Stimulated activated CD4-positive, alpha-beta T cell treated with anti-CD3 and anti-CD28 coated beads, TNF-alpha, amount 100 ng/mL, for 24 hours (primary cell): Measurements from ENCODE around the gene ATP5F1C.
"Not testable (repeated sequence)": the region's sequence is repeated elsewhere in the genome, so short reads cannot be mapped to it uniquely, and the experiment has no call there.

ENCODE experiments used
- DNase-seq, 3 experiments: peaks; one replicate each; pipeline ENCODE4 v3.0.0-alpha.2; 2020; ENCODE audit warnings: low read depth in 3 of 3

ATP5F1C gene

DNA sequence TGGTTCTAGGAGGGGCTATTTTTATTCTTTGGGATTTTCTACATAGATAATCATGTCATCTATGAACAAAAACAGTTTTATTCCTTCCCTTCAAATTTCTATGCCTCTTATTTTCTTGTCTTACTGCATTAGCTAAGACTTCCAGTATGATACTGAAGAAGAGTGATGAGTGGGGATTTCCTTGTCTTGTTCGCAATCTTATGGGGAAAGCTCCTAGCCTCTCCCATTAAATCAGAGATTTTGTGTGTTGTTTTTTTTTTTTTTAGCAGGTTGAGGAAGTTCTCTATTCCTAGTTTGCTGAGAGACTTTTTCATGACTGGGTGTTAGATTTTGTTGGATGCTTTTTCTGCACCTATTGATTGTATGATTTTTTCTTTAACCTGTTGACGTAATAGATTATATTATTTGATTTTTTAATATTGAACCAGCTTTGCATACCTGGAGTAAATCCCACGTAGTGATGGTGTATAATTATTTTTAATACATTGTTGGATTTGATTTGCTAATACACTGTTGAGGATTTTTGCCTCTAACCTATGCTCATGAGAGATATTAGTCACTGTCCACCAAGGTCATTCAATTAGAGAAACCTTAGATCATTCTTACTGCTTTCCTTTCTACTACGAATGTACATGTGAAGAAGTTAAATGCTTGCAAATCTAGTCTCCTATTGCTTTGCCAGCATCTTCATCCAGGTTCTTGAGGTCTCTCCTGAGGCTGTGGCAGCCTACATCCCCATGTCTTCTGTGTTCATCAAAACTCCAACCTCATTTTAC is 6.5 kb downstream of the ATP5F1C start:
- no peak for DNase-seq

DNA sequence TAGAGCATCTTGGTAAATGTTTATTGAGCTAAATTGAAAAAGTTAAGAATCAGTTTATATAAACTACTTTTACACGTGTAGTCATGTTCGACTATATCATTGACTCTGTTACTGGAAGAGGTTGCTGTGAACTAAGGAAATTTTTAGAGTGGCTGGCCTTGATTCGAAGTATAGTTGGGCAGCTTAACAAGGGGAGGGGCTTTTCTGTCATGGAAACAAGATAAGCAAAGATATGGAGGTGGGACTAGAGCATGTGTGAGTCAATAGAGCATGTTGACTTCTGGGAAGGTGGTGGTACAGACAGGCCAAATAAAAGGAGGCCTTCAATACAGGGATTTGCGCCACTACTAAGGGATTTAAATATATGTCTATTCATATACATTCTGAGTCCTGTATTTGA is 7.6 kb downstream of the ATP5F1C start:
- DNase-seq = no peak

DNA sequence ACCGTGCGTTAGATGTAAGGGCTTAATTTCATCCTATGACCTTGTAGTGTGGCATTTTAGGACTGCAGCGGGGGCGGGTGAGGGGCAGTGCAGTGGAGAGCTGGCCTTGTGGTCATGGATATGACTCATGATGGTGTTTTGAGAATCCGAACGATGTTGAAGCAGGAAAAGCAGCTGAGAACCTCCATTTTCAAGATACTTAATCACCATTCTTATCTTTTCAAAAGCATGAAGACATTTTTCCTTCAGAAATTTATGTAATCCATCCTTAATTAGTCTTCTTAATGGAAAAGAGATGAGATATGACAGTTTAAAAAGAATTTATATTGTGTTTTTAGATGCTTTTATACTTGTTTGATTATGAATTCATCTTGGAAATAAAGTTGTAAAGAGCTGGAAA is 9.6 kb downstream of the ATP5F1C start:
- DNase-seq = no peak

DNA sequence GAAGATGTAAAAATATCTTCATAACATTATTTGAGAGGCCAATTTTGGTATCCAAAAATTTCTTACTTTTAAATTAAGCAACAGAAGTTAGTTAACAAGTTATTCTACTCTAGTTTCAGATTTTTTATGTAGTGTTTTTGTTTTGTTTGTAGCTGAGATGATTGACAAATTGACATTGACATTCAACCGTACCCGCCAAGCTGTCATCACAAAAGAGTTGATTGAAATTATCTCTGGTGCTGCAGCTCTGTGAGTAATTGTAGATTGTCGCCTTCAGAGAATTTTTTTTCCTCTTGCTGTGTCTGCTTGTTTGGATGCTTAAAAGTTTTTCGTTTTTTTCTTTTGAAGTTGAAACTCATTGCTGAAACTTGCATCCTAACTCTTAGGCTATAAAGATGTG is 14.6 kb downstream of the ATP5F1C start:
- no peak for DNase-seq

DNA sequence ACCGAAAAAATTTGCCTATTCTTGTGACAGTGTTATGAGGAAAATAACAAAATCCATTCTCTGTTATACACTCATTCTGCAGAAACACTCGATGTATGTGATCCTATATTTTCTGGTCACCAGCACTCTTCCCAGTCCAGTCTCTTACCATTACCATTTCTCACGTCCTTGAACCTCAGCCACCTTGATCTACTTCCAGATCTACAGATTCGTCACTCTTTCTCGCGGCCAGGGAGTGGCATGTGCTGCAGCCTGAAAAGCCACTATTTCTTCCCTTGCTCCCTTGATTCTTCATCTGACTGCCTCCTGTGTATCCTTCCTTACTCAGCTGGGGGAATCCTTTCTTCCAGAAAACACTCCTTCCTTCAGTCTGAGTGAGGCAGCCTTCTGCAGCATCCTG is 16.2 kb downstream of the ATP5F1C start:
- no peak for DNase-seq

DNA sequence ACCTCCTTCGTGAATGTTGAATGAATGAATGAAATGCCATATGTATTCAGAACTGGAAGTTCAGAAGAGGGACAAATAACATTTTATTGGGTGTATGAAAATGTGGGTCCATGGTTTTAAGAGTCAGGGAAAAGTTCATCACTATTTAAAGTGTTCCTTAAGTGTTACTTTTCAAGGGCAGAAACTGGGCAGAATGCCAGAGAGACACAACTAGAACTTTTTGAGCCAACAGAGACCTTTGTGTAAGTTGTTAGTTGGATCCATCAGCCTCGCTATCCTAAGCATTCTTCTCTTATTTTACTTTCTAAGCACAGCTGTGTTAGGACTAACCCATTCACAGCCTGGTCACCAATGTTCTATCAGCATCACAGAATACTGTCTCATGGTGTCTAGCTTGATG is 16.8 kb downstream of the ATP5F1C start:
- no peak for DNase-seq

DNA sequence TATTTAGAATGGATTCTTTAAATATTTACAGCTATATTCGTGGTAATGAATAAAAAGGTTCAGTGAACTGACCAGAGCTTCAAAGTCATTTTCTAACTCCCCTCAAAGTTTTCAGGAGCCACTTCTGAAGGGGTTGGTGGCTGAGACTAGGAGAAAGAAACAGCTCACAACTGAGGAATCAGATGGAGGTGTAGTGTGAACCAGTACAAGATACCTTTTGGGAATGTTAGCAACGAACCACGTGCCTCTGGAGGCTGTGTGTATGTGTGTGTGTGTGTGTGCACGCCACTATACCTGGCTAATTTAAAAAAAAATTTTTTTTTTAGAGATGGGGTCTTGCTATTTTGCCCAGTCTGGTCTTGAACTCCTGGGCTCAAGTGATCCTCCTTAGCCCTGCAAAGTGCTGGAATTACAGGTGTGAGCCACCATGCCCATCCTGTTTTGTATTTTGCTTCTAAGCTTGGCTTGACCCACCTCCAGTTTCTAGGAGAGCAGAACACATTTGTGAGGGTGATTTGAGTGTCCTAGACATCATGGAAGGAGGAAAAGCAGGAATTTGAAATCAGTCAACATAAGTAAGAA is 20.8 kb downstream of the ATP5F1C start:
- no peak for DNase-seq

DNA sequence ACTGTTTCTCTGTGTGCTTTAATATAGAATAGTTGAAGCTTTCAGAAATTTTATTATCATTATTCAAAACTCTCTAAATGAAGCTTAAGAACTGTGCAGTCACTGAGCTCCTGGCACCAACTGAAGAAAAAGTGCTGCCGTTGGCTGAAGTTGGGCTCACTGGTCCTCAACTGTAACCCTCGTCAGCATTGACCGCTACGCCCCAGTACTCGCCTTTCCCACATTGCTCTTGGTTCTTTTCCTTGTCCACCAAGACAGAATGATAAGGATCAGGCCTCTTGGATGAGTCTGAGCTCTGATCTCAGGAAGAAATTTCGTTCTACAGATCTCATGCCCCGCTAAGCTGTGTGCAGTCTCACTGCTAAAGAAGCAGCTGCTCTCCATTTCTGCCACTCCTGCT is 22.5 kb downstream of the ATP5F1C start:
- no peak for DNase-seq

DNA sequence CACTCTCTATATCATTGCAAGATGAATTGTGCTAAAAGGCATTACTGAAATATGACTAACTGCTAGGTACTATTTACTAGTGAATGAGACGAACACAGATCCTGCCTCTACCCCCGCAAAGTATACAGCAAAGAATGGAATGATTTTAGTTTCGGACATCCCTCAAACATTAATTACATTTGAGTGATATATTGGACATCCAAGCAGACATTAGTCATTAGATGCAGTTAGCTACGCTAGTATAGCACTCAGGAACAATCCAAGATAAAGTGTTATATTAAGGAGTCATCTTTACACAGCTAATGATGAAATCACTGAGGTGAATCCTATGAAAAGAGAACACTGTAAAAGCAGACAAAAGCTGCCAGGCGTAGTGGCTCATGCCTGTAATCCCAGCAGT is 23.0 kb downstream of the ATP5F1C start:
- DNase-seq = no peak

DNA sequence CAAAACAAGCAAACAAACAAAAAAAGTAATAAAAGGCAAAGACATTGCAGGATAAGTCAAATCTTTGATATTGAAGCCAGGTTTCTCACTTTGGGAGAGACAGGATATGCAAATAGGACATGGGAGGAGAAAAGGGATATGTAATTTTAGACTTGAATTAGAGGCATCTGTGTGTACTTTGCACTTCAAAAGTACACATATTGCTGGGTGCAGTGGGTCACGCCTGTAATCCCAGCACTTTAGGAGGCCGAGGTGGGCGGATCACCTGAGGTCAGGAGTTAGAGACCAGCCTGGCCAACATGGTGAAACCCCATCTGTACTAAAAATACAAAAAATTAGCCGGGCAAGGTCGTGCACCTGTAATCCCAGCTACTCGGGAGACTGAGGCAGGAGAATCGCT is 23.8 kb downstream of the ATP5F1C start:
- DNase-seq = not testable (repeated sequence)

DNA sequence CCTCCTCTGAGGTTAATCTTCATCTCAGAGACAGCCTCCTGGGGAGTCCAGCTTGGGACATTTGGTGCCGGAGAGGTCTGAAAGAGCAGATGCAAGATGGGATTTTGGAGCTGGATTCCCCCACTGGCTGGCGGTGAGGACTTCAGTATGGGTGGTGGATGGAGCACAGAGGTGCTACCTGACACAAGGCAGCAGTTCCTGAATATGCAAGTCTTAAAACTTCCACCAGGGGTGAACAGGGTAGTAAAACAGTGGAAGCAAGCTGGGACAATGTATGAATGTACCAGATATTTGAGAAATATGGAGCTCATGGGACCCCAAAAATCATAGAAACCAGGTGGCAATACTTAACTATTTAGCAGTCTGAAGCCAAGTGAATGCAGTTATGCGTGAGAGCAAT is 25.5 kb downstream of the ATP5F1C start:
- DNase-seq = no peak

DNA sequence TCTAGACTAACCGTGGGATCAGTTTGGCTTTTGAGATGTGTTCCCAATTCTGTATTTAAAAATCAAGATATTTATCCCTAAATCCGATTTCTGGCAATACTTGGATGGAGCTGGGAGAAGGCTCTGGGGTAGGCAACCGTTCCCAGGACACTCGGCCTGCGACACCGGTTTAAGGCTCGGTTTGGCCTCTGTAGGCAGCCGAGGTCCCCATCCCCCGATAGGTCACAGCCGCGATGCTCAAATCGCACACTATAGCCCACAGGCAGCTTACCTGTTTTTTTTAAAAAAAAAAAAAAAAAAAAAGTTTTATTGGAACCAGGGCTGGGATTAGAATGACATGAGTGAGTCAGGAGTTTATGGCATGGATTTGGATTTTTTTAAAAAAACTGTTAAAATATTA is 29.6 kb downstream of the ATP5F1C start:
- no peak for DNase-seq

DNA sequence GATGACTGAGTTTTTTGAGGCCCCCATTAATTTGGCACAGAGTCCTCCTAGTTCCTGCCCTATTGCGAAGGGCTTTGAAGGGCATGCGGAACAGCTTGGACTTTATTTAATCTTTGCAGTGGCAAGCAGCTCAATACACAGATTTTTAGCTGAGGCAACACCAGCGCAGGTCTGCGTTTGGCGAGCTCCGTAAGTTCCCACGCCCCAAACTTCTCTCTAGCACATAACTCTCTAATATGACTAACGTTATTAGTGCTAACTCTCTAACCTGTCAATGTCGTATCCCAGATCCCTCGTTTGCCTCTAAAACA is 30.0 kb downstream of the ATP5F1C start:
- no peak for DNase-seq

DNA sequence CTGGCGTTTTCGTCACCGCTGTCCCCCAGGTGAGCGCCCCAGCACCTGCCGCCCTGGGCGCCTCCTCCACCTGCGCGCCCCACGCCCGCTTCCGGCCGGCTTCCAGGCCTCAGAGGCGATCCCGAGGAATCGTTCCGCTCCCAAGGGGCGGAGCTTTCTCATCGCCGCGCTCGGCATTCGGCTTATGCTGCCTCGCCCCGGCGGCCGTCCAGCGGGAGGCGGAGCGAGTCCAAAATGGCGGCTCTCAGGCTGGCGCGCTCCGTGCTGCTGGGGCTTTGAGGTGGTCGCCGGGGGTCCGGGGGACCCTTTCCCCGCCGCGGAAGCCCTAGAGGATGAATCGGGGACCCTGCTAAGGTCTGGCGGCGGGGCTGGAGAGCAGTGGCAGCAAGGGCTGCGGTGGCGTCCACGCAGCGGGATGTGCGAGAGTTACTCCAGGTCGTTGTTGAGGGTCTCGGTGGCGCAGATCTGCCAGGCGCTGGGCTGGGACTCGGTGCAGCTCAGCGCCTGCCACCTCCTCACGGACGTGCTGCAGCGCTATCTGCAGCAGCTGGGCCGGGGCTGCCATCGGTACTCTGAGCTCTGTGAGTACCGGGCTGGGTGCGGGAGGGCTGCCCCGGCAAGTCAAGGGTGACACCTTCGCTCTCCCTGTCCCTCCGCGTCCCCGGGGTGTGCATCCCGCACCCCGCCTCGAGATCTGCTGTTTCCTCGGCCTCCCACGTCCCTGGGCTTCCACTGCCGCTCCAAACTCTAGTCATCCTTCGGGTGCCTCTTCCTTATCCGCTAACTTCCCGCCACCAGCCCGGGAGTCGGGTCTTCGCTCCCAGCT is 30.5 kb downstream of the ATP5F1C start, which contains the start of gene TAF3:
Gene TAF3 (plus strand): TSS at position 211 of the 826 bp plus-strand sequence. CDS start 205 bp downstream, at position 416.
- peak; percentile 86 to 93 (median 87) for DNase-seq

DNA sequence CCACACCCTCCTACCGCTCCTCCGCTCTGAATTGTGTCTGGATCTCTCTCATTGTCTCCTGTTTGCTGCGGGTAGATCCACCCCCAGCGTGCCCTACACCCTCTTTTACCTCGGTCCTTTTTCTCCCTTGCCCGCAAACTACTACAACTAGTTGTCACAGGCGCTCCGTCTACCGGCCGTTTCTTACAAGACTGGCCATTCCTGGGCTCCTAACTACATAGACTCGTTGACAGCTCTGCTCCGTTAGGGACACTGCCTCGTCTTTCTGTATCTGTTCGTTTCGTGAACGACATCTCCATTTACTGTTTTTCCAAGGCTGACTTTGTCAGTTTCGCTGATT is 31.1 kb downstream of the ATP5F1C start:
- peak in 1 of 3 experiments; percentile 20 for DNase-seq

DNA sequence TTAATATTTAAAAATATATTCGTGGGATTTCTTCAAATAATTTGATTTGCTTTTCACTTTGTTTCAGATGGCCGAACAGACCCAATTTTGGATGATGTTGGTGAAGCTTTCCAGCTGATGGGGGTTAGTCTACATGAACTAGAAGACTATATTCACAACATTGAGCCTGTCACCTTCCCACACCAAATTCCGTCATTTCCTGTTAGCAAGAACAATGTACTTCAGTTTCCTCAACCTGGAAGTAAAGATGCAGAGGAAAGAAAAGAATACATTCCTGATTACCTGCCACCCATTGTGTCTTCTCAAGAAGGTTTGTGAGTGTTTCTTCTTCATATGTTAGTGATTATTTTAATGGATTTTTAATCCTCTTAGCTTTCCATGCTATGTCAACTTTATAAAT is 36.3 kb downstream of the ATP5F1C start:
- no peak for DNase-seq

DNA sequence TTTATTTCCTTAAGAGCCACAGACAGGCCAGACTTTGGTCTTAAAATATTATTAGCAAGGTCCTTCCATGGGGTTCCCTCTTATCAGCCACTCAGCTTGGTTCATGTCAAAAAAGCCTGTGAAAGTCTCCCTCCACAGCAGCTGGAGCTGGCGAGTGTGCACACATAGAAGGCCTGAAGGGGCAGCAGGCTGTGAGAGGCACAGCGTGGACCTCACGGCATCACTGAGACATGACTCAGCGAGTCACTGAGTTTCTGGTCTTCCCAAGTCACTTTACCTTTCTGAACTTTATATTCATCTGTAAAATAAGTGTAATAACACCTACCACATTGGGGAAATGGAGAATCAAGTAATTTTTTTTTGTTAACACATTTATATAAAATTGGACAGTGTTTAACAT is 39.0 kb downstream of the ATP5F1C start:
- no peak for DNase-seq

DNA sequence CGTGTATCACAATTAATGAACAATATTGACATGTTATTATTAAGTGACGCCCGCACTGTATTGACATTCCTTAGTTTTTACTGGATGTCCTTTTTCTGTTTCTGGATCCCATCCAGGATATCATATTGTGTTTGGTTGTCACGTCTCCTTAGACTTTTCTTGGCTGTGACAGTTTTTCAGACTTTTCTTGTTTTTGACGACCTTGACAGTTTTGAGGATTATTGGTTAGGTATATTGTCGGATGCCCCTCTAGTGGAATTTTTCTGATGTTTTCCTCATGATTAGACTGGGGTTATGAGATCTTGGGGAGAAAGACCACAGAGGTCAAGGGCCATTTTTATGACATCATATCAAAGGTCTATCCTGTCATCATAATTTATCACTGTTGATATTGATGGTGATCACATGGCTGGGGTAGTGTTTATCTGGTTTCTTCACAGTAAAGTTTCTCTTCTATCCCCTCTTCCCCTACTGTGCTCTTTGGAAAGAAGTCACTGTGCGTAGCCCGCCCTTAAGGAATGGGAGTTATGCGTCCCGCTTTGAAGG is 41.4 kb downstream of the ATP5F1C start:
- DNase-seq = no peak

DNA sequence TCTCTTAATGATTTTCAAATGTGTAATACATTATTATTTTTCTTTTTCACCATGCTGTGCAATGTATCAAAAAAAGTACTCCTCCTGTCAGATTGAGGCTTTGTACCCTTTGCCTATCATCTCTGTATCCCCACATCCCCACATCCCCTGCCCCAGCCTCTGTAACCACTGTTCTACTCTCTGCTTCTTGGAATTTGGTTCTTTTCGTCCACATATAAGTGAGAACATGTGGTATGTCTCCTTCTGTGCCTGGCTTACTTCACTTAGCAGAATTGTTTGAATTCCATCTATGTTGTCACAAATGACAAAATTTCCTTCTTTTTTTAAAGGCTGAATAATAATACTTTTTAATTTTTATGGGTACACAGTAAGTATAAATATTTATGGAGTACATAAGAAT is 44.1 kb downstream of the ATP5F1C start:
- no peak for DNase-seq

DNA sequence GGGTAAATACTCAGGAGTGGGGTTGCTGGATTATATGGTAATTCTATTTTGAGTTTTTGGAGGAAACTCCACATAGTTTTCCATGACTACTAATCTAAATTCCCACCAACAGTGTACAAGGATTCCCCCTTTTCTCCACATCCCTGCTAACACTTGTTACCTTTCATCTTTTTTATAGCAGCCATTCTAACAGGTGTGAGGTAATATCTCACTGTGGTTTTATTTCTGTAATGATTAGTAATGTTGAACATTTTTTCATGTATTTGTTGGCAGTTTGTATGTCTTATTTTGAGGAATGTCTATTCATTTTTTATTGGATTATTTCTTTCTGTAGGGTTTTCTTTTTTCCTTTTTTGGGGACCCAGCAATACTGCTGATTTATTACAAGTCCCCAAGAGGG is 45.2 kb downstream of the ATP5F1C start:
- no peak for DNase-seq

DNA sequence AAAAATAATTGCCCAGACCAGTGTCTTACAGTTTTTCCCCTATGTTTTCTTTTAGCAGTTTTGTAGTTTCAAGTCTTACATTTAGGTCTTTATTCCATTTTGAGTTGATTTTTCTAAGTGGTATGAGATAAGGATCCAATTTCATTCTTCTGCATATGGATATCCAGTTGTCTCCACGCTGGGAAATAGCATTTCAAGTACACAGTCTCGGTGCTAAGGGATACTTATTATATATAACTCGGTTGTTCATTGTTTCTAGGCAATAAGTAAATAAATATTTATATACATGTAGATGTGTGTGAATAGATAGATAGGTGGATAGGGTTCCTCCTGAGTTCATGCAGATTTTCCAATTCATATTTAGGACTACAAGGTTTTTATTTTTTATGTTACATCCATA is 46.3 kb downstream of the ATP5F1C start:
- no peak for DNase-seq

DNA sequence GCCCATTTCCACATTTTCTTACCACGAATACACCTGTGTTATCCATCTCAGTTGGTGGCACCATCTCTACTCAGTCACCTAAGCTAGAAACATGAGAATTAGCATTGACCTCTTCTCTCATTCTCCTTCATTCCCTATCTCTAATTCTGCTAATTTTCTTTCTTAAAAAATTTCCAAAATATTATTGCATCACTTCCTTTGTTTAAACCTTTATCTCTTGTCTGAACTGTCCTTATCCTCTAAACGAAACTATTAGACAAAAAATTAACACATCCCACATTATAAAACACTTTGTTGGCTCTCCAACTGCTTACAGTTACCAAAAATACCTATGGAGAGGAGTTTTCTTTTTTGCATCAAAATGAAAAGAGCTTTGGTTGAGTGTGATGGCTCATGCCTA is 48.6 kb downstream of the ATP5F1C start:
- DNase-seq = no peak

DNA sequence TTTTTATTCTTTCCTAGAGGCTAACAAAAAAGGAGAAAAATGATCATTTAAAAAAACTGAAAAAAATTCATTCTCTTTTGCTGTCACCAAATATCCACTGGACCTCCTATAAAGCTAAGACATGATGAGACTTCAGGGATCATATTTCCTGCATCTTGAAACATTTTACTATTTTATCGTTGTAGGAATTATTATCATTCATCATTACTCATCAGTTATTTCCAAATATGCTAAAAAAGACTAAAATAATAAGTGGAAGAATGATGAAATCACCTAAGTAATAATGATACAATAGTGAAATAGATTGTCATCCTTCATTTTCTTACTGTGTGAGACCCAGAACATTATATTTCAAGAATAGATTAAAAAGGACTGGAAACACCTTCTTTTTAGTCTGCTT is 58.6 kb downstream of the ATP5F1C start:
- DNase-seq = no peak
